IPS-18c (cell line): ENCODE data around the gene CNIH4.
"Not testable (repeated sequence)": the region's sequence is repeated elsewhere in the genome, so short reads cannot be mapped to it uniquely, and the experiment has no call there.

Experiments used
- H3K4me3 ChIP-seq: 2 replicates; pipeline ENCODE4 v1.7.0; 2013; ENCODE audit warnings: low read depth, mild to moderate bottlenecking, low read length, moderate library complexity; ENCODE audit not compliant: insufficient read depth
- H3K9me3 ChIP-seq: one replicate; pipeline ENCODE4 v1.6.1; 2013; ENCODE audit warnings: mild to moderate bottlenecking, low read length, moderate library complexity; ENCODE audit not compliant: control insufficient read depth, insufficient read depth

Gene CNIH4

DNA sequence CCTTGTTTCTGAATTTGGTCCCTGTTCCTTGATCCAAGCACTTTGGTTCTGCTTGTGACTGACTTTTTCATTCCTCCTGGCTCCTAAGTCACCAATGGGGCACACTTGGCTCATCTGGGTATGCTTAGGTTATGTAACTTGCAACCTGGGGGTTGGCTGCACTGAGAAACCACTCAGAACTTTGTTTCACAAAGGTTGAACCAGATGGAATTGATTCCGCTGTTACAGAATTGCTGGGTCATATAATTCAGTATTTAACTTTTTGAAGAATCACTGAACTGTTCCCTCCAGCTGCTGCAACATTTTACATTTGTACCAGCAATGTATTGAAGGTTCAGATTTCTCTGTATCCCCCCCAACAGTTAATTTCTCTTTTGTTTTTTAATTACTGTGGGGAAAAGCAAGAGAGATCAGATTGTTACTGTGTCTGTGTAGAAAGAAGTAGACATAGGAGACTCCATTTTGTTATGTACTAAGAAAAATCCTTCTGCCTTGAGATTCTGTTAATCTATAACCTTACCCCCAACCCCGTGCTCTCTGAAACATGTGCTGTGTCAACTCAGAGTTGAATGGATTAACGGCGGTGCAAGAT, 17.1 kb upstream of the CNIH4 start:
- 0 out of 2 replicates have a peak overlapping the region, but pooled peaks have one; percentile 0 for H3K4me3 ChIP-seq

DNA sequence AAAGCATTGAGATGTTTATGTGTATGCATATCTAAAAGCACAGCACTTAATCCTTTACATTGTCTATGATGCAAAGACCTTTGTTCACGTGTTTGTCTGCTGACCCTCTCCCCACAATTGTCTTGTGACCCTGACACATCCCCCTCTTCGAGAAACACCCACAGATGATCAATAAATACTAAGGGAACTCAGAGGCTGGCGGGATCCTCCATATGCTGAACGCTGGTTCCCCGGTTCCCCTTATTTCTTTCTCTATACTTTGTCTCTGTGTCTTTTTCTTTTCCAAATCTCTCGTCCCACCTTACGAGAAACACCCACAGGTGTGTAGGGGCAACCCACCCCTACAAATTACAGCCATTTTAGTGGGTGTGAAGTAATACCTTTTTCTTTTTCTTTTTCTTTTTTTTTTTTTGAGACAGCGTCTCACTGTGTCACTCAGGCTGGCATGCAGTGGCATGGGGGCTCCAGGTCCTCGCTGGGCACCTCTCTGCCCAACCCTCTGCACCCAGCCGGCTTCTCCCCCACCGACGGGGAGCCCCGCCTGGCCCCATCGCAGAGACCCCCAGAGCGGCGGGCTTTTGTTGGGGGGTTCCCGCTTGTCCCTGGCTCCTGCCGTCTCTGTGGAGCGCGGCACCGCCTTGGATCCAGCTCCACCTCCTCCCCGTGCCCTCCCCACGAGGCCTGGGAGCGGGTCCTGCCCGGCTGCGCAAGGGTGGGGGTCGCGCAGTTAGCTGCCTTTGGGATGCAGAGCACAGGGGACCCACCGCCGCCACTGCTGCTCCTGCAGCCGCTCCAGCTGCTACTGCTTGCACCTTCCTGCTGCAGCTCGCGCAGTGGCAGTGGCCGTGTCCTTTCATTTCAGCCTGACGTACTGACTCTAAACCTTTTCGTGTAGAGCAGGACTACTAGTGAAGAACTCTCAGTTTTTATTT, 16.0 kb upstream of the CNIH4 start:
- Histone ChIP-seq H3K9me3 (peaks cover 15% of the 10 kb centered on the region), H3K4me3 (peak overlapping the region; percentile 49)

More for the DNA sequence above, 17.1 kb upstream of the CNIH4 start:
- peaks cover 15% of the 10 kb centered on the region for H3K9me3 ChIP-seq

DNA sequence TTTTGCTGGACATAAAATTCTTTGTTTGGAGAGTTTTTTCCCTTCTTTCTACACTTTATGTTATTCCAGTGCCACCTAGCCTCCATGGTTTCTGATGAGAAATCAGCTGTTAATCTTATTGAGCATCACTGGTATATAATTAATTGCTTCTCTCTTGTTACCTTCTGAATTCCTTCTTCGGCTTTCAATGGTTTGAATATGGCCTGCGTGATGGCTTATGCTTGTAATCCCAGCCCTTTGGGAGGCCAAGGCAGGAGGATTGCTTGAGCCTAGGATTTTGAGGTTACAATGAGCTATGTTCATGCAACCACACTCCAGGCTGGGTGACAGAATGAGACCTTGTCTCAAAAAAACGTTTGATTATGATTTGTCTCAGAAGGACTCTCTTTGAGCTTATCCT, 13.0 kb upstream of the CNIH4 start:
- no peak overlapping the region for H3K4me3 ChIP-seq
- H3K9me3 ChIP-seq: peaks cover 13% of the 10 kb centered on the region

DNA sequence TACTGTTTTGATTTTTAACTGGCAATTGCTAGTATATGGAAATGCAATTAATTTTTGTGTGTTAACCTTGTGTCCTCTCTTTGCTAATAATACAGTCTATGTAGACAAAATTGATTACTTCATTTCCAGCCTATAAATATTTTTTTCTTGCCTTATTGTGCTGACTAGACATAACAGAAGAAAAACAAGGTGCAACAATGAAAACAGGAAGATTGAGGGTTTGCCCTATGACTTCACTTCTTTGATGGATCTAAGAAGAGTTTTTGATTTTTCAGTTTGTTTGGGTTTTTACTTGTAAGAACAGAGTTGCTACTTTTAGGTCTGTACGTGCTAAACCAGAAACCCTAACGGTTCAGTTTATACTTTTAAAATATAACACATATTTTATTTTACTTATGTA, 8.5 kb upstream of the CNIH4 start:
- no peak overlapping the region for H3K4me3 ChIP-seq

DNA sequence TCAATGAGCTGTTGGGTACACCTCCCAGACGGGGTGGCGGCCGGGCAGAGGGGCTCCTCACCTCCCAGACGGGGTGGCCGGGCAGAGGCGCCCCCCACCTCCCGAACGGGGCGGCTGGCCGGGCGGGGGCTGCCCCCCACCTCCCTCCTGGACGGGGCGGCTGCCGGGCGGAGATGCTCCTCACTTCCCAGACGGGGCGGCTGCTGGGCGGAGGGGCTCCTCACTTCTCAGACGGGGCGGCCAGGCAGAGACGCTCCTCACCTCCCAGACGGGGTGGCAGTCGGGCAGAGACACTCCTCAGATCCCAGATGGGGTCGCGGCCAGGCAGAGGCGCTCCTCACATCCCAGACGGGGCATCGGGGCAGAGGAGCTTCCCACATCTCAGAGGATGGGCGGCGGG, 7.0 kb upstream of the CNIH4 start:
- H3K4me3 ChIP-seq, H3K9me3 ChIP-seq: not testable (repeated sequence)

More for the DNA sequence above, 8.5 kb upstream of the CNIH4 start:
- peaks cover 13% of the 10 kb centered on the region for H3K9me3 ChIP-seq

DNA sequence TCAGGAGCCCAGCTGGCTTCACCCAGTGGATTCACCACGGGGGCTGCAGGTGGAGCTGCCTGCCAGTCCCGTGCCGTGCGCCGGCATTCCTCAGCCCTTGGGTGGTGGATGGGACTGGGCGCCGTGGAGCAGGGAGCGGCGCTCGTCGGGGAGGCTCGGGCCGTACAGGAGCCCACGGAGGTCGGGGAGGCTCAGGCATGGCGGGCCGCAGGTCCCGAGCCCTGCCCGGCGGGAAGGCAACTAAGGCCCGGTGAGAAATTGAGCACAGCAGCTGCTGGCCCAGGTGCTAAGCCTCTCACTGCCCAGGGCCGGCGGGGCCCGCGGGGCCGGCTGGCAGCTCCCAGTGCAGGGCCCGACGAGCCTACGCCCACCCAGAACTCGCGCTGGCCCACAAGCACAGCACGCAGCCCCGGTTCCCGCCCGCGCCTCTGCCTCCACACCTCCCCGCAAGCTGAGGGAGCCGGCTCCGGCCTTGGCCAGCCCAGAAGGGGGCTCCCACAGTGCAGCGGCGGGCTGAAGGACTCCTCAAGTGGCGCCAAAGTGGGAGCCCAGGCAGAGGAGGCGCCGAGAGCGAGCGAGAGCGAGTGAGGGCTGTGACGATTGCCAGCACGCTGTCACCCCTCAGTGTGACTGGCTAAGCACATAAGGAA, 4.1 kb upstream of the CNIH4 start:
- H3K4me3 ChIP-seq, H3K9me3 ChIP-seq: not testable (repeated sequence)

DNA sequence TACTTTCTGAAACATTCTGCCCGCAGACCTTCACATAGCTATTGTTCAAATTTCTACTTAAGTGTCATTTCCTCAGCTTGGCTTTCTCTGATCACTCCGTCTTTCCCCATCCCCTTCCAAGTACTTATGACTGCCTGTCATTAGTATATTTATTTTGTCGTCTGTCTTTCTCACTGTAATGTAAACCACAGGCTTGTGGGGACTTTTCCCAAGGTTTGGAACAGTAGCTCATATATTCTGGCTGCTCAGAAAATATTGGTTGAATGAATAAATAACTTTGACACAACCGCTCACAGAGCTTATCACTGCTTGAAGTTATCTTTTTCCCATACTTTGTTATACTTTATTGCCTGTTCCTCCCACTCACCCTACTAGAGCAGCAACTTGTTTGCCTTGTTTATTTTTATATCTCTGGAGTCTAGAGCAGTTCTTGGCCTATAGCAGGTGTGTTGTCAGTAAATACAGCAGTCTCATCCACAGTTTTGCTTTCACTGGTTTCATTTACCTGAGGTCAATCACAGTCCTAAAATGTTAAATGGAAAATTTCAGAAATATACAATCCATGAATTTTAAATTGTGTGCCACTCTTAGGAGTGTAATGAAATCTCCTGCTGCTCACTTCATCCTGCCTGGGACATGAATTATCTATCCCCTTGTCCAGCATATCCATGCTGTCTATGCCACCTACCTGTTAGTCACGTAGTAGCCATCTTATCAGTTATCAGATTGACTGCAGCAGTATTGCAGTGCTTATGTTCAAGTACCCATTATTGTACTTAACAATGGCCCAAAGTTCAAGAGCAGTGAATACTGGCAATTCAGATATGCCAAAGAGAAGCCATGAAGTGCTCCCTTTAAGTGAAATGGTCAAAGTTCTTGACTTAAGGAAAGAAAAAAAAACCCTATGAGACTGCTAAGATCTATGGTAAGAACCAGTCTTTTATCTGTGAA, 2.4 kb upstream of the CNIH4 start:
- Histone ChIP-seq H3K9me3 (peaks cover 2% of the 10 kb centered on the region), H3K4me3 (no peak overlapping the region)

DNA sequence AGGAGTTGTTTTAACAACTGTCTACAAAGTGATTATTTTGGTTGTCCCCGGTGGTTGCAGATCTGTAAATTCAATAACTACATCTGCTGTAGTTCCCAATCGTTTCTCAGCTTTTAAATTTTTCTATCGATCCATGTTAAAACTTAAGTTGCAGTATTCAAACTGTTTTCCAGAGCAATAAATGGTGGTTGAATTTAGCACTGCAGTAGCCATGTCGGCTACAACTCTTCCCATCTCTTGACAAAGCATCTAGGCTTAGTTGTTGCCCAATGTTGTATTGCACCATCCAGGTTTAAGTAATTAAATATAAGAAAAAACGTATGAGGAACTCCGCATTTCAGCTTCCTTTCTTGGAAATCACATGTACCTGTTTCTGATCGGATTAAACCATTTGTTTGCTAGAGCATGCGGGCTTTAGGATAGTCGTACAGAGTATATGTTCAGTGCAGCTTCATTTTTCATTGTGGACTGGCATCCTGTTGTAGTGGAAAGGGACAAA, 996 bp downstream of the CNIH4 start:
- H3K4me3 ChIP-seq: peak overlapping the region; percentile 94
- H3K9me3 ChIP-seq: no peaks in the 10 kb centered on the region

DNA sequence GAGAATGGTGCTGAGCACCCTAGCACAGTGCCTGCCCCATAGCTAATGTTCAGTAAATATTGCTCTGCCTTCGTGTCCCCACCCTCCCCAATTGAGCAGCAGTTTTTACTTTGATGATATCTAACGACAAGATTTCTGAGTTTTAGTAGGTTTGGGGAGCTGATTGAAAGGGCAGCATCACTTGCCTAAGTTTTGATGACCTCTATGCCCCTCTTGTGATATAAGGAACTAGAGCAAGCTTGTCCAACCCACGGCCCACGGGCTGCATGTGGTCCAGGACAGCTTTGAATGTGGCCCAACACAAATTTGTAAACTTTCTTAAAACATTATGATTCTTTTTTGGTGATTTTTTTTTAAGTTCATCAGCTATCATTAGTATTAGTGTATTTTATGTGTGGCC, 1.6 kb downstream of the CNIH4 start:
- Histone ChIP-seq H3K9me3 (no peaks in the 10 kb centered on the region), H3K4me3 (peak overlapping the region; percentile 94)

DNA sequence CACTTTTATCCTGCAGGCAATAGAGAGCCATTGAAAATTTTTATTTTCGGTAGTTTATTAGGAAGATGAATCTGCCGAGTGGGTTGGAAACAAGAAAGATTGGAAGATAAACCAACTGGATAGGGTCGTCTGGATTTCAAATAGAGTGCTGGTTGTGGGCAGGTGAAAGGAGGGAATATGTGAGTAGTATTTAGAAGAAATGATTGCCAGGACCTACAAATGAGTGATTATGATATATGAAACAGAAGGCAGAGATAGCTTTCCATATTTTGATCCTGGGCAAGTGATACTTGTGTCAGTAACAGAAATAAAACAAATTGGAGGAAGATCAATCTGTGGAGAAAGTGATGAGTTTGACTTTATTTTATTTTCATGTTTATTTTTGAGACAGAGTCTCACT, 2.5 kb downstream of the CNIH4 start:
- no peaks in the 10 kb centered on the region for H3K9me3 ChIP-seq
- peak overlapping the region; percentile 36; the same call in 1 of the 2 replicates for H3K4me3 ChIP-seq

DNA sequence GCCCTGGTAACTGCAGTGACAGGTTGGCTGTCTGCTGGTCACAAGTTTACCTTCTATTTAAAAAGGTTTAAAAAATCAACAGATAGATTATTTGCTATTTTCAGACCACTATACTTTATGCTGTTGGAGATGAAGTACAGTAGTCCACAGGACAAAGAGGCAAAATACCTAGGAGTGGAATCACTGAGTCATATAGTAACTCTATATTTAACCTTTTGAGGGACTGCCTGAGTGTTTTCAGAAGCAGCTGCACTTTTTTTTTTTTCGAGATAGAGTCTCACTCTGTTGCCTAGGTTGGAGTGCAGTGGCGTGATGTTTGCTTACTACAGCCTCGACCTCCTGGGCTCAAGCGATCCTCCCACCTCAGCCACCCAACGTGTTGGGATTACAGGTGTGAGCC, 11.7 kb downstream of the CNIH4 start:
- no peak overlapping the region for H3K4me3 ChIP-seq
- H3K9me3 ChIP-seq: no peaks in the 10 kb centered on the region

DNA sequence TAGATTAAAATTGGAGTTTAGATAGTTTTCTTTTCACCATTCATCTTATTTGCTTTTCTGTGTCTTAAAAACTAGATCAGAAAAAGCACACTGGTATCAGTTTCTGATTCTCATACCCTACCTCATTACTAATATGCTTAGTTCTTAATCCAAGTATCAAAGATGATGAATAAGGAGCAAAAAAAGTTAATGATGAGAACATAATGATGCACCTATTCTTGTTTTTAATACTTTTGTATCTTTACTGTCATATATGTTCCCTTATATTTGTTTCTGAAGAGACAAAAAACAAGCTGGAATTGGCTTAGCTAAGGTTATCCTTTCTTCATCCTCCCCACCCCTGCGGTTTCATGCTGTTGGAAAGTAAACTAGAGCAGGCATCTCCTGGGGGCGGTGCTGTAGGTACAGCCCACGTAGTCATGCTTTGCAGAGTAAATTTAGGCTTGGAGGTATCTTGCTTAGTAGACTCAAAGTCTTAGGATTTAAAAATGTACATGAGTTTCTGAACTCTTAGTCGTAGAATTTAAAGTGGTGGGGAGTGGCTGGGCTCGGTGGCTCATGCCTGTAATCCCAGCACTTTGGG, 16.4 kb downstream of the CNIH4 start:
- no peaks in the 10 kb centered on the region for H3K9me3 ChIP-seq
- no peak overlapping the region for H3K4me3 ChIP-seq

DNA sequence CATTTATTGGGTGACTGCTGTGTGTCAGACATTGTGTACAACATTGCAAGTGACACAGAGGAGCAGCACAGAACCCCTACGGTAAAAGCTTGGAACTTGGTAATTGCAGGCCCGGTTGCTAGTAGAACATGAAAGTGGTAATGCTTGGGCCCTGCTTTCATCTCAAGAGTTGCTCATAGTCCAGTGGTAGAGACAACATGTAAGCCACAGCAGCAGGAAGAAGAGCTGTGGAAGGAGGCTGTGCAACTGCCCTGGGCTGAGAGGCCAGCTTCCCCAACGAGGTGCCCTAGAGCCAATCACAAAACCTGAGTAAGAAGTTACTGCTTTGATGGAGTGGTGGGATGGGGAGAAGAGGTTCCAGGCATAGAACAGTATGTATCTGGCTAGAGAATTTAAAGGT, 18.4 kb downstream of the CNIH4 start:
- no peak overlapping the region for H3K4me3 ChIP-seq
- H3K9me3 ChIP-seq: no peaks in the 10 kb centered on the region

DNA sequence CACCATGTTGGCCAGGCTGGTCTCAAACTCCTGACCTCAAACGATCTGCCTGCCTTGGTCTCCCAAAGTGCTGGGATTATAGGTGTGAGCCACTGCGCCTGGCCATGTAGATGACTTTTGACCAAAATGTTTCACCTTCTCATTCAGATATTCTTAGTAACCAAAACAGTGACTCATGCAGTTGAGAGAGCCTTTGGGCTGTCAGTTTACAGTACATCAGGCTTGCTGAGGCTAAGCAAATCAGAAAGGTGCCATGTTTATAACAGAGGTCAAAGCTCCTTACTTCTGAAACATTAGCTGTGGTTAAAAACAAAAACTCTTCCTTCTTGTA, 21.0 kb downstream of the CNIH4 start:
- no peaks in the 10 kb centered on the region for H3K9me3 ChIP-seq
- no peak overlapping the region for H3K4me3 ChIP-seq

DNA sequence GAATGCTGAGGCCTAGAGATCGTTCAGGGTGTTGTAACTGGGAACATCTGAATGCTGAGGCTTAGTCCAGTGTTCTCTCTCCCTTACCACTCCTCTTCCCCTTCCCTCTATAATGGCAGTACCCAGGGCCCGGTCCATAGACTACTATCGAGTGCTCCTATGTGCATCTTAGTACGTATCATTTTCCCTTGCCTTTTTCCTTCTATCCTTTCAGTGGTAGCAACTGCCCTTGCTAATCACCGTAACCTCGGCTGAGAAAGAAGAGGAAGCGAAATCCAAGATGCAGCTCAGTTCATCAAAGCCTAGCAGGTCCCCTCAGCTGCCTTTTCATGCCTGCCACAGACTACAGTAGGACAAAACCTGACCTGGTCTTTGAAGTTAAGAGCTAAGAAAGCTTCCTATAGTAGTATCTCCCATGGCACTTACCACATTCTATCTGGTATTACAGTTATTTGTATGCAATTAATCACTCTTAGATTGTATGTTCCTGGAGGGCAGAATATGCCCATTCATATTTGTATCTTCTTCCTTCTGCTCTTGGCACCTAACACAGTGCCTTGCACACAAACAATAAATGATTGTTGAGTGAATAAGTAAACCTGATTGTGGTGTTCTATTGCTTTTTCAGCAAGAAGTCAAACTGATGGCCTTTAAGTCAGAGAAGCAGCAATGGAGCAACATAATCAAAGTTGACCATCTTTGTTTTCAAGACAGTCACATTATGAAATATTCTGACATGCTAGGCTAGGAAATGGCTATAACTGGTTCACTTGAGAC, 22.4 kb downstream of the CNIH4 start:
- Histone ChIP-seq H3K4me3 (no peak overlapping the region), H3K9me3 (no peaks in the 10 kb centered on the region)

DNA sequence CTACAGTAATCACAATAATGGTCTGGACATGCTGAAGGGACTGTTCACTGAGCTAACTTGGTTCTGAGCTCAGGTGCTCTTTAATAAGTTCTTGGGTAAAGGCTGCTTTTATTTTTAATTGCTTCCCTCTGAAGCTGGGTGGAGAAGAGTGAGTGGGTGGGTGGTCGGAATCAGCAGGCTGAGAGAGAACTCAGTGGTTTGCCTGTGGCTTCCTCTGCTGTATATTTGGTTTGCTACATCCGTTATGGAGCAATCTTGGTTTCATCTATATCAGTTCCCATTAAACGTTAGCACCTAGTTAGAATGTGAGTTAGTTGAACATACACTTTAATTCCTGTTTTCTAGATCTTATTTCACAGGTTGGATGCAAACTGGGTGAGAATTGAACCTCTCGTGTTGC, 23.3 kb downstream of the CNIH4 start:
- Histone ChIP-seq H3K4me3 (no peak overlapping the region), H3K9me3 (no peaks in the 10 kb centered on the region)
